Measurements from ENCODE around the gene DNAJB6.
"Not testable (repeated sequence)": the region's sequence is repeated elsewhere in the genome, so short reads cannot be mapped to it uniquely, and the experiment has no call there.

Gene DNAJB6

DNA sequence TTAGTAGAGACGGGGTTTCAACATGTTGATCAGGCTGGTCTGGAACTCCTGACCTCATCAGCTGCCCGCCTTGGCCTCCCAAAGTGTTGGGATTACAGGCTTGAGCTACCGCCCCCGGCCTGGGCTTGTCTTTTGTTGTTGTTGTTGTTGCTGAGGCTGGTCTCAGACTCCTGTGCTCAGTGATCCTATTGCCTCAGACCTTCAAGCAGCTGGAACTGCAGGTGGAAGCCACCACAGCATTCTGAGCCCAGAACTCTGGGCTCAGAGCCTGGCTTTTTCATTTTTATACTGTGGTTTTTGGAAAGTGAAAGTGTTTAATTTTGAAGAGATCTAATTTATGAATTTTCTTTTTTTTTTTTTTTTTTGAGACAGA lies 16.2 kb upstream of the DNAJB6 start:
- in situ Hi-C loops (cut with MboI; ENCODE audit: low sequenced_read_pairs) = no loop called here

GRCh38 chr7:157323401-157323800 lies 13.4 kb upstream of the DNAJB6 start:
- in situ Hi-C loops (cut with MboI; ENCODE audit: low sequenced_read_pairs) = no loop called here

DNA sequence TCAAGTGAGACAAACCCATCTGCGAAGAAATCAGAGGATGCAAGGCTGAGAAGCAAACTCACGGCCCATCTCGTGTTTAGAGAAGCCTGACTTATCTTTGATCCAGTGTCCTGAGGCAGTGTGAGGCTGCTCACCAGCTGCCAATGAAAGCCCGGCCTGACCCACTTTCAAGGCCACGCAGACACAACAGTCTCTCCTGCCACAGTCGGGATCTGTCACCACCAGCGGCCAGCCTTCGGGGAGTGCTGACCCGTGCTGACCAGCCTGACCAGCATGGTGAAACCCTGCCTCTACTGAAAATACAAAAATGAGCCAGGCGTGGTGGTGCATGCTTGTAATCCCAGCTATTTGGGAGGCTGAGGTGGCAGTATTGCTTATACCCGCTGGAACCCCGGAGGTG lies 7.4 kb upstream of the DNAJB6 start:
- in situ Hi-C loops (cut with MboI; ENCODE audit: low sequenced_read_pairs) = no loop called here

DNA sequence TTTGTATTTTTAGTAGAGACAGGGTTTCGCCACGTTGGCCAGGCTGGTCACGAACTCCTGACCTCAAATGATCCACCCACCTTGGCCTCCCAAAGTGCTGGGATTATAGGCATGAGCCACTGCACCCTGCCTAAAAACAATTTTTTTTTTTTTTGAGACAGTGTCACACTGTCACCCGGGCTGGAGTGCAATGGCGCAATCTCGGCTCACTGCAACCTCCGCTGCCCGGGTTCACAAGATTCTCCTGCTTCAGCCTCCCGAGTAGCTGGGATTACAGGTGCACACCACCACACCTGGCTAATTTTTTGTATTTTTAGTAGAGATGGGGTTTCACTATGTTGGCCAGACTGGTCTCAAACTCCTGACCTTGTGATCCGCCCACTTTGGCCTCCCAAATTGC lies 6.2 kb upstream of the DNAJB6 start:
- in situ Hi-C loops (cut with MboI; ENCODE audit: low sequenced_read_pairs) = not testable (repeated sequence)

GRCh38 chr7:157331049-157331448 lies 5.8 kb upstream of the DNAJB6 start:
- in situ Hi-C loops (cut with MboI; ENCODE audit: low sequenced_read_pairs) = not testable (repeated sequence)

DNA sequence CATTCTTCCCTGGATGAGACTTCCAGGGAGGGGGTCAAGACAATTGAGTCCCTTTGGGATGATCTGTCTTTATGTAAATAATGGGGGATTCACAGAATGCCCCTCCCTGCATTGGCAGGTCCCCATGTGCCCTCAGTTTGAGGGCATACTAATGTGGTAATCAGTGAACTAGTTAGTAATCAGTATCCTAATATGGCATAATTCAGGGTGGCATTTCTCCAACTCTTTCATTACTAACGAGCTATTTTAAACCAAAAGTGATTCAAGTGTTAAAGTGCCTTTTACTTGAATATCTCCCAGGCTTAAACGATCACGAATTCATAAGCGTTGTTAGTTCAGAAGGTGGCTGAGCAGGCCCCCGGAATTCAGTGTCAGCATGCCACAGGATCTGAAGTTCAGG lies 1.6 kb upstream of the DNAJB6 start:
- in situ Hi-C loops (cut with MboI; ENCODE audit: low sequenced_read_pairs) = no loop called here

- in situ Hi-C loops (cut with MboI; ENCODE audit: low sequenced_read_pairs) = no loop called here
Measured at GRCh38 chr7:157335991-157336382, 817 bp upstream of the DNAJB6 start.

GRCh38 chr7:157337316-157338149 lies 729 bp downstream of the DNAJB6 start:
- in situ Hi-C loops (cut with MboI; ENCODE audit: low sequenced_read_pairs) = no loop called here

GRCh38 chr7:157339777-157340677 lies 3.2 kb downstream of the DNAJB6 start:
- in situ Hi-C loops (cut with MboI; ENCODE audit: low sequenced_read_pairs) = no loop called here

- in situ Hi-C loops (cut with MboI; ENCODE audit: low sequenced_read_pairs) = no loop called here
Measured at GRCh38 chr7:157347217-157347904, 10.6 kb downstream of the DNAJB6 start.

- in situ Hi-C loops (cut with MboI; ENCODE audit: low sequenced_read_pairs) = no loop called here
Measured at GRCh38 chr7:157348548-157348947, 11.7 kb downstream of the DNAJB6 start.

DNA sequence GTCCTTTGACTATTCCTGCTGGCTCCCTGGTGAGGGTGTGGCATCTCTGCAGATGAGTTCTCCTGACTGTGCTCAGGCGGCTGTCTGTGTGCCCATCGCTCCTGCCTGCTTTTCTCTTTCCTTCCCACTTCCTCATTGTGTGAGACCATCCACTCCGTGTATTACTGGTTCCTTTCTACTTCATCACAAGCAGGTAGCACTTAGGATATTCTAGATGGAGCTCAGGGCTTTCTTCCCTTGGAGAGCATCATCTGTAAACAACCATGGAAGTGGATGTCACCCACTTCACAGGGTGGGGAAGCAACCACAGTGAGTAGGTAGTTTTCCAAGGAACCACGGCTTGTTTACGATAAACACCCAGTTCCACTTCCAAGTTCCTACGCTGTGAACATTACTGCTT lies 15.7 kb downstream of the DNAJB6 start:
- in situ Hi-C loops (cut with MboI; ENCODE audit: low sequenced_read_pairs) = no loop called here

GRCh38 chr7:157355784-157356511 lies 19.1 kb downstream of the DNAJB6 start:
- in situ Hi-C loops (cut with MboI; ENCODE audit: low sequenced_read_pairs) = no loop called here

DNA sequence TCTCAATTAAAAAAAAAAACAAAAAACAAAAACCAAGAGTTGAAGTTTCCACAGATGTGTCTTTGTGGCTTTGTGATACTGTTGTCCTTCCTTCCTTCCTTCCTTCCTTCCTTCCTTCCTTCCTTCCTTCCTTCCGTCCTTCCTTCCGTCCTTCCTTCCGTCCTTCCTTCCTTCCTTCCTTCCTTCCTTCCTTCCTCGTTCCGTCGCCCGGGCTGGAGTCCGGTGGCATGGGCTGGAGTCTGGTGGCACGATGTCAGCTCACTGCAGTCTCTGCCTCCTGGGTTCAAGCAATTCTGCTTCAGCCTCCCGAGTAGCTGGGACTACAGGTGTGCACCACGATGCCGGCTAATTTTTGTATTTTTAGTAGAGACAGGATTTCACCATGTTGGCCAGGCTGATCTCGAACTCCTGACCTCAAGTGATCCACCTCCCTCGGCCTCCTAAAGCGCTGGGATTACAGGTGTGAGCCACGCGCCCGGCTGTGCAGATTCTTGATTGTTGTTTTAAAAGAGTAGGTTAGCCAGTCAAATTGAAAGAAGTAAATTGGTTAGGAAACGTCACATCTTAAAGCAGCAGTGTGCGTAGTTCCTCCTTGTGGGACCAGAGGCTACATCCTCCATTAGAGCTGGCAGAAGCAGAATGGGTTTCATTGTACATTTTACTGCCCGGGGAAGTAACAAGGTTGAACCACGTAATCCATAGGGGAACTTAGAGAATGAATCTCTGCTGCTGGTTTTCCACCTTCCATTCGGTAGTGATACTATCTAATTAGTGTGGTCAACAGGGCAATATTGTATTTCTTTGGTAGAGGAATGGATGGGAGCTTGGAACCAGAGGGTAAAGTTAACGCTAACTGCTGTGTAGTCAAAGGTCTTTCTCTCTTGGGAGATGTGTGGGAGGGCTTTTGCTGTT lies 20.6 kb downstream of the DNAJB6 start:
- in situ Hi-C loops (cut with MboI; ENCODE audit: low sequenced_read_pairs) = no loop called here

GRCh38 chr7:157358041-157358752 lies 21.4 kb downstream of the DNAJB6 start:
- in situ Hi-C loops (cut with MboI; ENCODE audit: low sequenced_read_pairs) = no loop called here

GRCh38 chr7:157358753-157359096 lies 21.9 kb downstream of the DNAJB6 start:
- in situ Hi-C loops (cut with MboI; ENCODE audit: low sequenced_read_pairs) = no loop called here

DNA sequence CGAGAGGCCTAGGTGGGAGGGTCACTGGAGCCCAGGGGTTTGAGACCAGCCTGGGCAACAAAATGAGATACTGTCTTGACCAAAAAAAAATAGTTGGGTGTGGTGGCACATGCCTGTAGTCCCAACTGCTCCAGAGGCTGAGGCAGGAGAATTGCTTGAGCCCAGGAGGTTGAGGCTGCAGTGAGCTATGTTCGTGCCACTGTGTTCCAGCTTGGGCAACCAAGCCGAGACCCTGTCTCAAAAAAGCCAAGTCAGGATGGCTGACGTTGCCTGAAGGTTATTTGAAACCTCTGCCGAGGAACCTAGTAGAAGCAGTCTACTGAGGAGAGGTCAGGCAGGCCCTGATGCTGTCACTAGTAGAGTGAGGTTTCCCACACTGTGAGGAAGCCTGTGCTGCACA lies 22.8 kb downstream of the DNAJB6 start:
- in situ Hi-C loops (cut with MboI; ENCODE audit: low sequenced_read_pairs) = no loop called here

- in situ Hi-C loops (cut with MboI; ENCODE audit: low sequenced_read_pairs) = no loop called here
Measured at GRCh38 chr7:157360483-157361025, 23.8 kb downstream of the DNAJB6 start.

DNA sequence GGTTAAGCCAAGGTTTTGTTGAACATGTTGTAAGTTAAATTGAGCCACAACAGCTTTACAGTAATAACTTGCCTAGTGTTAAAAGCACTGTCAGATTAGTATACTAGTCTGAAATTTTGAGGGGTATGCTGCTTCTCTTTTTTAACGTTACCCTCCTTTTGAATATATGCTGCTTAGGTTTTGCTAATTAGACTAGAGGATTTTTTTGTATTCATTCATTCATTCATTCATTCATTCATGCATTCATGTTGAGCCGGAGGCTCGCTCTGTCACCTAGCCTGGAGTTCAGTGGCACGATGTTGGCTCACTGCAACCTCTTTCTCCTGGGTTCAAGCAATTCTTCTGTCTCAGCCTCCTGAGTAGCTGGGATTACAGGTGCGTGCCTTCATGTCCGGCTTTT lies 24.7 kb downstream of the DNAJB6 start:
- in situ Hi-C loops (cut with MboI; ENCODE audit: low sequenced_read_pairs) = no loop called here
